GM12873 (cell line): ENCODE results near the gene TOP1.

Experiments
- CTCF ChIP-seq: IDR thresholded peaks from 2 replicates; pipeline ENCODE4 v1.5.1; 2012; ENCODE audit warnings: low read depth, mild to moderate bottlenecking, moderate library complexity, low read length, control low read depth; ENCODE audit not compliant: insufficient read depth; ENCODE audit errors: missing control alignments

TOP1 gene

DNA sequence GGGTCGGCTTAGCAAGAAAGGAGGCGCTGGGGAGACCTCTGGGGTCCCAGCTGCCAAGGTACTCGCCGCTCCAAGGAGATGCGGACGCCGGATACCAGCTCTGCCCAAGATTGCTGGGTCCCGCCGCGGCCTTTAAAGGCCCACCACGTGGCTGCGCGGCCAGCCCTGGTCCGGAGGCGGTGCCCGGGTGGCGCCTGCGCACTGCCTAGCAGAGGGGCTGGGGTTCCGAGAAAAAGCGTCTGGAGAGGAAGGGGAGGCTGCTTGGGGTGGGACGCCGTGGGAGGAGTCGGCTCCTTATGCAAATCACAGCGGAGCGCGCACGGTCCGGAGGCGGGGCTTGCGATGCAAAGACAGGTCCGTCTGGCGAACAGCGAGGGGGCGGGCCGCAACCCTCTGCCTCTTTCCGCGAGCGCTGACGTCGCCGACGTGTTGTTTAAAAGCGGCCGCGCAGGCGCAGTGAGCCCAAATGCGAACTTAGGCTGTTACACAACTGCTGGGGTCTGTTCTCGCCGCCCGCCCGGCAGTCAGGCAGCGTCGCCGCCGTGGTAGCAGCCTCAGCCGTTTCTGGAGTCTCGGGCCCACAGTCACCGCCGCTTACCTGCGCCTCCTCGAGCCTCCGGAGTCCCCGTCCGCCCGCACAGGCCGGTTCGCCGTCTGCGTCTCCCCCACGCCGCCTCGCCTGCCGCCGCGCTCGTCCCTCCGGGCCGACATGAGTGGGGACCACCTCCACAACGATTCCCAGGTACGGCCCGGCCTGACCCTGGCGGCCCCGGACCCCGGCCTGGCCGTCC lies at the start of gene TOP1:
Gene TOP1, plus strand, starts transcription at position 464 of the 791 bp plus-strand sequence. Its CDS starts 246 bp downstream, at position 710.
- TF ChIP-seq CTCF, result no peak

DNA sequence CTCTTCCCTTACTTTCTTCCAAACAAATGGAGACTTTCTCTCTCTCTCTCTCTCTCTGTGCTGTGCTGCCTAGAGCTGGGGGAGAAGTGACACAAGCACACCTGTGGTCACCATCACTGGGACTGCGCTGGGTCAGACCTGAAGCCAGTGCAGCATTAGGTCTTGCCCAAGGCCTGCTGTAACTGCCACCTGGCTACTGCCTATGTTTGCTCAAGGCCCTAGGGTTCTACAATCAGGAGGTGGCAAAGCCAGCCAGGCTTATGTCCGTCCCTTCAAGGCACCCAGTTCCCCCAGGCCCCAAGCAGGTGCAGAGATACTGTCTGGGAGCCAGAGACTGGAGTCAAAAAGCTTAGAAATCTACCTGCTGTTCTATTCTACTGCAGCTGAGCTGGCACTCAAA lies 49.4 kb upstream of the TOP1 start:
- TF ChIP-seq CTCF, result no peak

DNA sequence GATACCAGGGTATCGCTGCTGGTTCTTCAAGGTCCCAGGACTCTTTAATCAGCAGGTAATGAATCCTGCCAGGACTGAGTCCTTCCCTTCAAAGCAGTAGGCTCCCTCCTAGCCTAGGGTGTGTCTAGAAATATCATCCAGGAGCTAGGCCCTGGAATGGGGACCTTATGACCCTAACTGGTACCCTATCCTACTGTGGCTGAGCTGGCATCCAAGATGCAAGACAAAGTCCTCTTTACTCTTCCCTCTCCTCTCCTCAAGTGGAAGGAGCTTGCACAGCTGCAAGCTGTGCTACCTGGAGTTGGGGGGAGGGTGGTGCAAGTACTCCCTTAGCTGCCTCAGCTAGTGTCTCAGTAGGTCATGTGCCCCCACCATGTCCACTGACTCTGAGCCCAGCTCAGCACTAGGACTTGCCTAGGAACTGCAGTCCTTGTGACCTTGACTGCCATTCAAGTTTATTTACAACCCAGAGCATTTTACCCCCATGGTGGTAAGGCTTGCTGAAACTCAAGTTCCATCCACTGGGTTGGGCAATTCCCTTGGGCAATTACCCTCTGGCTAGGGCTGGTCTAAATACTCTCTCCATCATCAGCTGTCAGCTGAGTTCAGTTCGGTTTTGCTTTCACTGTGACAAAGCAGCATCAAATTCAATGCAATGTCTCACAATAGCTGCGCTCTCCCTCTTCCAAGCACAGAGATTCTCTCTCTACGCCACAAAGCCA lies 48.4 kb upstream of the TOP1 start:
- TF ChIP-seq CTCF, result no peak

DNA sequence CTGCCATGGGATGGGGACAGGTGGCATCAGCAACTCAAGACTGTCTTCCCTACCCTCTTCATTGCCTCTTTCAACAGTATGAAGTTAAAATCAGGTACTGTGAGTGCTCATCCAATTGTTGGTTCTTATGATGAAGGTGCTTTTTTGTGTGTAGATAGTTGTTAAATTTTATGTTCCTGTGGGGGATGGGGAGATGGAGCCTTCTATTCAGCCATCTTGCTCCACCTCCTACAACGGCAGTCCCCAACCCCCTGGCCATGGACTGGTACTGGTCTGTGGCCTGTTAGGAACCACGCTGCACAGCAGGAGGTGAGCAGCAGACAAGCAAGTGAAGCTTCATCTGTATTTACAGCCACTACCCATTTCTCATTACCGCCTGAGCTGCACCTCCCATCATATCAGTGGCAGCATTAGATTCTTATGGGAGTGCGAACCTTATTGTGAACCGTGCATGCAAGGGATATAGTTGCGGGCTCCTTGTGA lies 47.8 kb upstream of the TOP1 start:
- TF ChIP-seq CTCF, result no peak

- TF ChIP-seq CTCF, result no peak
These were observed 46.0 kb upstream of the TOP1 start for GRCh38 chr20:40982415-40983145.

- no peak for TF ChIP-seq CTCF
These were observed 44.7 kb upstream of the TOP1 start for GRCh38 chr20:40983898-40984297.

DNA sequence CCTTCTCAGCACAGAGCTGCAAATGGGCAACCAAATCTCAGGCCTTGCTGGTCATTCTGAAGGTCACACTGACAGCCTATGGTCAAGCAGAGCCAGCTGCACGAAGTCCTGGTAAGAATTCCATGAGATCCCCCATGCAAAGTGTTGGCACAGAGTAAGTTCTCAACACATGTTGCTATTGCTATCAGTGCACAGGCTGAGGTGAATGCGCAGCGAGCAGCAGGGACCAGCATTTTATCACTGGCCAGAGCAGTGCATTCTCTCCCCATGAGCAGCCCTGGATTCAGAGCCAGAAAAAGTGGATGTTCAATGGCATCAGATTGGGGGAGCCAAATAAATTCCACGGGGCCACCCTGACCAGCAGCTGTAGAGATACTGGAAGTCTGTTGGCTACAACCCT lies 44.1 kb upstream of the TOP1 start:
- TF ChIP-seq CTCF, result no peak
